ENCODE results near the gene CSRNP2. TPM values are rescaled to one million over a fixed set of nuclear protein-coding genes. Genes with fewer than 3 reads are reported as not detected.

The CSRNP2 gene
- total and polyA plus RNA-seq, 2 of the 13 experiments (the other 11 are each of a cell fraction or from before 2014, with no cell fraction given) = 4.8 to 7.3 TPM

DNA sequence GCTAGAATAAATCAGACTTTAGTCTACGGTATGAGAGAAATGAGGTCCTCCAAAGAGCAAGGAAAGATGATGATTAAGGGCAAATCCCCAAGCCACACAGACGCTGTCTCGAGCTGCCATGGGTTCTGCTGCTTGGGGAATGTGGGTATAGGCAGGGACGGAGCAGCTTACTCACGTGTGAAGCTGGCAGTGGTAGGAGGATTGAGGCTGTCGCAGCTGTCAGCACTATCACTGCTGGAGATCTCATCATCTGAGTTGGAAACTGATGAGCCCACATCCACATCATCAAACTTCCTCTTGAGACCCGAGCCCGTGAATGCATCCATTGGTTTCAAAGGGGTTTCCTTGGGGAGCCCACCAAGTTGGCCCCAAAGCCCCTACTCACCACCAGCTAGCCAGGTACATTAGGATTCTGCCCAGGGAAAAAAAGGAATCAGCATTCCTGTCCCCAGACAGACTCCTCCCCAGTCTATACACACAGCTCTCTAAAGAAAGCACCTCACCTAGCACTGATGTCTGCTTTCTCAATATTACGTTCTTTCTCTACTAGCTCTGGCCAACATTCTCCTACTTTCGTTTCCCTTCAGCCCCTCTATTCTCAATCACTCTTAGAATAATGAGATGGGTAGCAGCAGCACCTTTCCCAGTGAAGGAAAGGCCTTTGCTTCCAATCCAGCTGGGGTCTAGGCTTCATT is 7.0 kb downstream of the CSRNP2 start:
- POLR2A ChIA-PET = interaction anchor here (0.6 to 0.9 kb wide), 2 partner anchors 141 to 590 kb away, joined by 3 to 4 read pairs; partner anchors contain the start of gene POU6F1
- intact Hi-C loops (cut with micrococcal nuclease; ENCODE audit: unreplicated experiment) (no loop called here), in situ Hi-C loops (cut with HindIII; ENCODE audit: extremely low pct_ligation_motif_present, low pct_unique_long_range_greater_than_20kb) (no loop called here)
- Histone ChIP-seq H3K27me3 (ENCODE audit: control insufficient read depth in 1 of 2, insufficient read depth in 2 of 2, low read length in 2 of 2) (no peaks in the 10 kb centered on the region), H3K79me2 (ENCODE audit: insufficient read depth, low read length) (peaks cover 1% of the 10 kb centered on the region), H3K4me3 (replicated peaks in 1 of 3; ENCODE audit: insufficient read depth in 1 of 3, low read depth in 2 of 3, low read length in 3 of 3) (no peak overlapping the region), H3K9me3 (ENCODE audit: low read length) (no peaks in the 10 kb centered on the region), H3K27ac (ENCODE audit: extremely low read length, insufficient read depth, low read length) (no peak overlapping the region), H3K4me2 (ENCODE audit: low read depth, low read length) (no peak overlapping the region), H3K4me1 (ENCODE audit: insufficient read depth, low read length) (peaks cover 8% of the 10 kb centered on the region), H4K20me1 (ENCODE audit: insufficient read depth, low read length) (no peaks in the 10 kb centered on the region), H2AFZ (ENCODE audit: low read length) (no peak overlapping the region), H3K36me3 (replicated peaks in 1 of 2; ENCODE audit: control insufficient read depth in 1 of 2, insufficient read depth in 2 of 2, low read length in 2 of 2) (peaks cover 5 to 11% of the 10 kb centered on the region in 2 experiments; a peak in 4 of 5 replicates), H3K9ac (ENCODE audit: insufficient read depth, low read depth, low read length) (no peak overlapping the region)
- WGBS (ENCODE audit: low lambda C conversion rate) = 99% methylated on average over 7 of the region's 10 CpGs
- ATAC-seq (no peak), FAIRE-seq (no peak), DNase-seq (ENCODE audit: low spot score) (no peak)
- CTCF ChIA-PET (ENCODE audit: low intra/inter-chr PET ratio, low total read pairs) = no interaction called here
- TF ChIP-seq ZNF546 (CRISPR knock-in tag; conservative IDR thresholded peaks at IDR 0.05) (no peak), ZNF607 (CRISPR knock-in tag; IDR thresholded peaks at IDR 0.05; ENCODE audit: borderline replicate concordance) (no peak), ZNF616 (CRISPR knock-in tag; IDR thresholded peaks at IDR 0.05; ENCODE audit: low read depth) (no peak), CBFB (CRISPR knock-in tag; IDR thresholded peaks at IDR 0.05) (no peak), ZNF510 (CRISPR knock-in tag; IDR thresholded peaks at IDR 0.05; ENCODE audit: low read depth) (no peak), ZNF674 (CRISPR knock-in tag; IDR thresholded peaks at IDR 0.05; ENCODE audit: low read depth) (no peak)
- no TSS peak for BruUV-seq (replicated peaks)

DNA sequence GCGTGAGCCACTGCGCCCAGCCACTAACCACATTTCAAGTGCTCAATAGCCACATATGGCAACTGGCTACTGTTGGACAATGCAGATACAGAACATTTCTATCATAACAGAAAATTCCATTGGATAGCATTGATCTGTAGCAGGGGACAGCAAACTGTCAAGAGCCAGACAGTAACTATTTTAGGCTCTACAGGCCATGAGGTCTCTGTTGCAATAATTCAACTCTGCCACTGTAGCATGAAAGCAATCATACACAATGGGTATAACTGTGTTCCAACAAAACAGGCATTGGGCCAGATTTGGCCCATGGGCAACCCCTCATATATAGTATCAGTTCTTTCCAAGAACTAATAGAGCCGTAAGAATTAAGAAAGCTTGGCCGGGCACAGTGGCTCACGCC is 8.0 kb downstream of the CSRNP2 start:
- Histone ChIP-seq H3K36me3 (replicated peaks in 1 of 2; ENCODE audit: control insufficient read depth in 1 of 2, insufficient read depth in 2 of 2, low read length in 2 of 2) (peaks cover 5 to 13% of the 10 kb centered on the region in 2 experiments; a peak in 4 of 5 replicates), H3K4me2 (ENCODE audit: low read depth, low read length) (no peak overlapping the region), H3K27ac (ENCODE audit: extremely low read length, insufficient read depth, low read length) (no peak overlapping the region), H4K20me1 (ENCODE audit: insufficient read depth, low read length) (no peaks in the 10 kb centered on the region), H2AFZ (ENCODE audit: low read length) (no peak overlapping the region), H3K27me3 (ENCODE audit: control insufficient read depth in 1 of 2, insufficient read depth in 2 of 2, low read length in 2 of 2) (no peaks in the 10 kb centered on the region), H3K4me3 (replicated peaks in 1 of 3; ENCODE audit: insufficient read depth in 1 of 3, low read depth in 2 of 3, low read length in 3 of 3) (no peak overlapping the region), H3K9ac (ENCODE audit: insufficient read depth, low read depth, low read length) (no peak overlapping the region), H3K79me2 (ENCODE audit: insufficient read depth, low read length) (no peaks in the 10 kb centered on the region), H3K9me3 (ENCODE audit: low read length) (no peaks in the 10 kb centered on the region), H3K4me1 (ENCODE audit: insufficient read depth, low read length) (peaks cover 7% of the 10 kb centered on the region)
- ChIA-PET CTCF (ENCODE audit: low intra/inter-chr PET ratio, low total read pairs) (no interaction called here), POLR2A (interaction anchor here (1.2 kb wide), 1 partner anchor 8 kb away, joined by 5 read pairs; no protein-coding TSS in a partner anchor)
- WGBS (ENCODE audit: low lambda C conversion rate) = 100% methylated on average over 4 of the region's 5 CpGs
- BruUV-seq (replicated peaks) = no TSS peak
- in situ Hi-C loops (cut with HindIII; ENCODE audit: extremely low pct_ligation_motif_present, low pct_unique_long_range_greater_than_20kb) = no loop called here
- no peak for ATAC-seq
- DNase-seq (ENCODE audit: low spot score) = no peak
- FAIRE-seq = no peak
- intact Hi-C loops (cut with micrococcal nuclease; ENCODE audit: unreplicated experiment) = no loop called here
- TF ChIP-seq TBP (CRISPR knock-in tag; IDR thresholded peaks at IDR 0.05) = no peak
- no peak for TF ChIP-seq HNF4G (IDR thresholded peaks at IDR 0.05; ENCODE audit: borderline replicate concordance, low read depth, low read length)
- TF ChIP-seq HNF4G (CRISPR knock-in tag; IDR thresholded peaks at IDR 0.05; ENCODE audit: borderline replicate concordance, low read depth) = no peak
- TF ChIP-seq, protein P1, sequence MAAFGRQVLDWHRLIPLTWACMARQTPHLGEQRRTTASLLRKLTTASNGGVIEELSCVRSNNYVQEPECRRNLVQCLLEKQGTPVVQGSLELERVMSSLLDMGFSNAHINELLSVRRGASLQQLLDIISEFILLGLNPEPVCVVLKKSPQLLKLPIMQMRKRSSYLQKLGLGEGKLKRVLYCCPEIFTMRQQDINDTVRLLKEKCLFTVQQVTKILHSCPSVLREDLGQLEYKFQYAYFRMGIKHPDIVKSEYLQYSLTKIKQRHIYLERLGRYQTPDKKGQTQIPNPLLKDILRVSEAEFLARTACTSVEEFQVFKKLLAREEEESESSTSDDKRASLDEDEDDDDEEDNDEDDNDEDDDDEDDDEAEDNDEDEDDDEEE (CRISPR knock-in tag; IDR thresholded peaks at IDR 0.05) = no peak
- TF ChIP-seq YY1 (IDR thresholded peaks at IDR 0.05; ENCODE audit: insufficient read depth, insufficient replicate concordance, low read depth, low read length) = no peak
- no peak for TF ChIP-seq ZNF546 (CRISPR knock-in tag; conservative IDR thresholded peaks at IDR 0.05)
- no peak for TF ChIP-seq ZNF75D (CRISPR knock-in tag; IDR thresholded peaks at IDR 0.05; ENCODE audit: borderline replicate concordance)
- TF ChIP-seq RARG (CRISPR knock-in tag; IDR thresholded peaks at IDR 0.05; ENCODE audit: low read depth) = no peak
- TF ChIP-seq KAT7 (CRISPR knock-in tag; IDR thresholded peaks at IDR 0.05; ENCODE audit: borderline replicate concordance) = no peak
- TF ChIP-seq CC2D1A (CRISPR knock-in tag; IDR thresholded peaks at IDR 0.05) = no peak
- no peak for TF ChIP-seq BHLHE40 (IDR thresholded peaks at IDR 0.05; ENCODE audit: low read length)
- TF ChIP-seq, protein P2, sequence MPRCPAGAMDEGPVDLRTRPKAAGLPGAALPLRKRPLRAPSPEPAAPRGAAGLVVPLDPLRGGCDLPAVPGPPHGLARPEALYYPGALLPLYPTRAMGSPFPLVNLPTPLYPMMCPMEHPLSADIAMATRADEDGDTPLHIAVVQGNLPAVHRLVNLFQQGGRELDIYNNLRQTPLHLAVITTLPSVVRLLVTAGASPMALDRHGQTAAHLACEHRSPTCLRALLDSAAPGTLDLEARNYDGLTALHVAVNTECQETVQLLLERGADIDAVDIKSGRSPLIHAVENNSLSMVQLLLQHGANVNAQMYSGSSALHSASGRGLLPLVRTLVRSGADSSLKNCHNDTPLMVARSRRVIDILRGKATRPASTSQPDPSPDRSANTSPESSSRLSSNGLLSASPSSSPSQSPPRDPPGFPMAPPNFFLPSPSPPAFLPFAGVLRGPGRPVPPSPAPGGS (CRISPR knock-in tag; IDR thresholded peaks at IDR 0.05) = no peak

All from HepG2 (cell line).